ENCODE measurements around the gene MAPKAPK5. TPM values are rescaled to one million over a fixed set of nuclear protein-coding genes. Genes with fewer than 3 reads are reported as not detected.

The MAPKAPK5 gene
- total and polyA plus RNA-seq, 2 of the 13 experiments (the other 11 are each of a cell fraction or from before 2014, with no cell fraction given) = 43.2 to 58.2 TPM

DNA sequence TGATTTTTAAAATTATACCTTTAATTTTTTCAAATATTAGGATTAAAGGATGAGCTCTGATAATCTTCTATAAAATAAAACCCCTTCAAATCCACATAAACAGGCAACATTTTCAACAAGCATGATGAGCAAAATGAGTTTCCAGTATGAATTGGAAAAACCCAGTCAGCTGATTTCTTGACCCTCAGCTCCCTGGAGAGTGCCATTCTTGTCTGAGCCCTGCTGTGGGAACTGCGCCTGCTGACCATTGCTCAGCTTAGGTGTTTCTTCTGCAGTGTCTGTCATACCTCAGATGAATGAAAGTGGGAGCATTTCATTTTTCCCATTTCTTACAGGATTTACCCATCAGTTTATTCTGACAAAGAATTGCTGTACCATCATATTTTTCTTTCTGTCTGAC, 27.6 kb downstream of the MAPKAPK5 start:
- no peaks in the 10 kb centered on the region for H3K27me3 ChIP-seq (ENCODE audit: control insufficient read depth in 1 of 2, insufficient read depth in 2 of 2, low read length in 2 of 2)
- no TSS peak for BruUV-seq (replicated peaks)
- intact Hi-C loops (cut with micrococcal nuclease; ENCODE audit: unreplicated experiment) (no loop called here), in situ Hi-C loops (cut with HindIII; ENCODE audit: extremely low pct_ligation_motif_present, low pct_unique_long_range_greater_than_20kb) (no loop called here)
- no peaks in the 10 kb centered on the region for H3K4me1 ChIP-seq (ENCODE audit: insufficient read depth, low read length)
- no peak overlapping the region for H3K27ac ChIP-seq (ENCODE audit: extremely low read length, insufficient read depth, low read length)
- no peak for TF ChIP-seq ETV5 (CRISPR knock-in tag; IDR thresholded peaks at IDR 0.05; ENCODE audit: borderline replicate concordance)
- ChIA-PET POLR2A (no interaction called here), CTCF (ENCODE audit: low intra/inter-chr PET ratio, low total read pairs) (no interaction called here)
- ATAC-seq (no peak), DNase-seq (ENCODE audit: low spot score) (no peak), FAIRE-seq (no peak)
- H3K79me2 ChIP-seq (ENCODE audit: insufficient read depth, low read length) = peaks cover 3% of the 10 kb centered on the region
- WGBS (ENCODE audit: low lambda C conversion rate) = 100% methylated on average over 1 of the region's 1 CpG
- H3K4me2 ChIP-seq (ENCODE audit: low read depth, low read length) = no peak overlapping the region
- peaks cover 21 to 82% of the 10 kb centered on the region in 2 experiments for H3K36me3 ChIP-seq (replicated peaks in 1 of 2; ENCODE audit: control insufficient read depth in 1 of 2, insufficient read depth in 2 of 2, low read length in 2 of 2)
- no peak overlapping the region for H2AFZ ChIP-seq (ENCODE audit: low read length)
- H4K20me1 ChIP-seq (ENCODE audit: insufficient read depth, low read length) = no peaks in the 10 kb centered on the region
- no peak overlapping the region for H3K9ac ChIP-seq (ENCODE audit: insufficient read depth, low read depth, low read length)
- H3K9me3 ChIP-seq (ENCODE audit: low read length) = no peaks in the 10 kb centered on the region
- H3K4me3 ChIP-seq (replicated peaks in 1 of 3; ENCODE audit: insufficient read depth in 1 of 3, low read depth in 2 of 3, low read length in 3 of 3) = no peak overlapping the region

GRCh38 chr12:111870216-111870615, 28.2 kb downstream of the MAPKAPK5 start:
- no peak overlapping the region for H3K27ac ChIP-seq (ENCODE audit: extremely low read length, insufficient read depth, low read length)
- H3K4me2 ChIP-seq (ENCODE audit: low read depth, low read length) = no peak overlapping the region
- WGBS (ENCODE audit: low lambda C conversion rate) = 94% methylated on average over 6 of the region's 6 CpGs
- ATAC-seq (no peak), DNase-seq (ENCODE audit: low spot score) (no peak), FAIRE-seq (no peak)
- H3K4me3 ChIP-seq (replicated peaks in 1 of 3; ENCODE audit: insufficient read depth in 1 of 3, low read depth in 2 of 3, low read length in 3 of 3) = no peak overlapping the region
- in situ Hi-C loops (cut with HindIII; ENCODE audit: extremely low pct_ligation_motif_present, low pct_unique_long_range_greater_than_20kb) (no loop called here), intact Hi-C loops (cut with micrococcal nuclease; ENCODE audit: unreplicated experiment) (no loop called here)
- no peak overlapping the region for H2AFZ ChIP-seq (ENCODE audit: low read length)
- no peaks in the 10 kb centered on the region for H3K9me3 ChIP-seq (ENCODE audit: low read length)
- POLR2A ChIA-PET = no interaction called here
- peaks cover 21 to 82% of the 10 kb centered on the region in 2 experiments for H3K36me3 ChIP-seq (replicated peaks in 1 of 2; ENCODE audit: control insufficient read depth in 1 of 2, insufficient read depth in 2 of 2, low read length in 2 of 2)
- no TSS peak for BruUV-seq (replicated peaks)
- no peaks in the 10 kb centered on the region for H3K4me1 ChIP-seq (ENCODE audit: insufficient read depth, low read length)
- no peak overlapping the region for H3K9ac ChIP-seq (ENCODE audit: insufficient read depth, low read depth, low read length)
- CTCF ChIA-PET (ENCODE audit: low intra/inter-chr PET ratio, low total read pairs) = no interaction called here
- H3K27me3 ChIP-seq (ENCODE audit: control insufficient read depth in 1 of 2, insufficient read depth in 2 of 2, low read length in 2 of 2) = no peaks in the 10 kb centered on the region
- no peaks in the 10 kb centered on the region for H3K79me2 ChIP-seq (ENCODE audit: insufficient read depth, low read length)
- no peaks in the 10 kb centered on the region for H4K20me1 ChIP-seq (ENCODE audit: insufficient read depth, low read length)
- TF ChIP-seq NBN (conservative IDR thresholded peaks at IDR 0.05) = no peak
- no peak for TF ChIP-seq HNRNPL (IDR thresholded peaks at IDR 0.05; ENCODE audit: low read depth, low read length)
- TF ChIP-seq, protein P1, sequence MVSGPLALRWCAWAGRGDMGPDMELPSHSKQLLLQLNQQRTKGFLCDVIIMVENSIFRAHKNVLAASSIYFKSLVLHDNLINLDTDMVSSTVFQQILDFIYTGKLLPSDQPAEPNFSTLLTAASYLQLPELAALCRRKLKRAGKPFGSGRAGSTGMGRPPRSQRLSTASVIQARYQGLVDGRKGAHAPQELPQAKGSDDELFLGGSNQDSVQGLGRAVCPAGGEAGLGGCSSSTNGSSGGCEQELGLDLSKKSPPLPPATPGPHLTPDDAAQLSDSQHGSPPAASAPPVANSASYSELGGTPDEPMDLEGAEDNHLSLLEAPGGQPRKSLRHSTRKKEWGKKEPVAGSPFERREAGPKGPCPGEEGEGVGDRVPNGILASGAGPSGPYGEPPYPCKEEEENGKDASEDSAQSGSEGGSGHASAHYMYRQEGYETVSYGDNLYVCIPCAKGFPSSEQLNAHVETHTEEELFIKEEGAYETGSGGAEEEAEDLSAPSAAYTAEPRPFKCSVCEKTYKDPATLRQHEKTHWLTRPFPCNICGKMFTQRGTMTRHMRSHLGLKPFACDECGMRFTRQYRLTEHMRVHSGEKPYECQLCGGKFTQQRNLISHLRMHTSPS (CRISPR knock-in tag; IDR thresholded peaks at IDR 0.05; ENCODE audit: low read depth) = no peak
- no peak for TF ChIP-seq RFXAP (CRISPR knock-in tag; IDR thresholded peaks at IDR 0.05; ENCODE audit: borderline replicate concordance)
- TF ChIP-seq POLR2G (IDR thresholded peaks at IDR 0.05; ENCODE audit: low read depth, low read length) = no peak
- TF ChIP-seq ELF3 (CRISPR knock-in tag; IDR thresholded peaks at IDR 0.05) = no peak
- no peak for TF ChIP-seq ZNF142 (CRISPR knock-in tag; IDR thresholded peaks at IDR 0.05)
- TF ChIP-seq ZNF329 (CRISPR knock-in tag; IDR thresholded peaks at IDR 0.05; ENCODE audit: low read depth) = no peak
- TF ChIP-seq ZNF629 (CRISPR knock-in tag; conservative IDR thresholded peaks at IDR 0.05) = no peak
- no peak for TF ChIP-seq ZNF543 (CRISPR knock-in tag; IDR thresholded peaks at IDR 0.05)
- no peak for TF ChIP-seq SIX4 (CRISPR knock-in tag; IDR thresholded peaks at IDR 0.05)
- no peak for TF ChIP-seq RXRB (CRISPR knock-in tag; IDR thresholded peaks at IDR 0.05; ENCODE audit: borderline replicate concordance)

All from HepG2 (cell line).